AG04449 (cell line): ENCODE data around the gene CTNNBL1.

Experiments used
- CTCF ChIA-PET: fragments of 350-600 bp; formaldehyde crosslinking; extraction: SDS; loops from one replicate; lab custom pipeline; 2021; ENCODE audit warnings: antibody characterized with exemption; lab: Yijun Ruan, JAX
- POLR2A ChIA-PET: fragments of 400-600, 350-600 bp; formaldehyde crosslinking; extraction: SDS; loops from one replicate; lab custom pipeline; 2020; ENCODE audit warnings: antibody characterized with exemption, inconsistent platforms; lab: Yijun Ruan, JAX
- DNase-seq: peaks from one replicate; pipeline ENCODE4 v3.0.0-alpha.2; 2010; ENCODE audit warnings: low read depth, low spot score
- H3K4me3 ChIP-seq: 2 replicates; pipeline ENCODE4 v1.5.1; 2011; ENCODE audit warnings: low read depth, mild to moderate bottlenecking, control low read depth, low read length
- TF ChIP-seq, protein P1 (sequence below): IDR thresholded peaks from one replicate; pipeline ENCODE4 v1.5.1; 2011; ENCODE audit warnings: mild to moderate bottlenecking, moderate library complexity, low read length, control low read depth, inconsistent platforms; ENCODE audit not compliant: insufficient read depth; ENCODE audit errors: missing control alignments

CTNNBL1 gene

DNA sequence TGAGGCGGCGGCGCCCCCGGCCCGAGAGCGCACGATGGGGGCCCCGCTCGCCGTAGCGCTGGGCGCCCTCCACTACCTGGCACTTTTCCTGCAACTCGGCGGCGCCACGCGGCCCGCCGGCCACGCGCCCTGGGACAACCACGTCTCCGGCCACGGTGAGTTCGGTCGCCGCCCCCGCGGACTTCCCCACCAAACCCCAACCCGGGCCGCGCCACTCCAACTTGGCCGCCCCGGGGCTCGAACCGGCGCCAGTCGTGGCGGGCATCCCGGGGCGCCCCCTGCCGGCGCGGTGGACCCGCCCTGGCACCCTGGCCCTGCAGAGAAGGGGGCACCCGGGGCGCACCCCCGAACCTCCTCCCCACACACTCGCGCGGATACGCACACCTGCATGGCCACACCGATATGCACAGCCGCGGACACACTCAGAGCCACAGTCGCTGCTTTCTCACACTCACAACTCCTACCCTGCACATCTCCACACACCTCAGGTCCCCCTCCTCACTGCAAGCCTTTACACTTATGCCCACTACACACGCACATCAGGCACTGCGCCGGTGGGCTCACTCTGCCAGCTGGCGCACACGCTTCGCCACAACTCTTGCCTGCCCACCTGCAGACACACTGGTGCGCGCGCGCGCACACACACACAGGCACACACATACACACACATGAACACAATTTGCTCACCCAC is 209.6 kb downstream of the CTNNBL1 start:
- ChIA-PET POLR2A (no interaction called here), CTCF (interaction anchor here (1.5 kb wide), 1 partner anchor 10 kb away, joined by 6 read pairs; no protein-coding TSS in a partner anchor)
- peak overlapping the region; percentile 36 for H3K4me3 ChIP-seq
- TF ChIP-seq, protein P1, sequence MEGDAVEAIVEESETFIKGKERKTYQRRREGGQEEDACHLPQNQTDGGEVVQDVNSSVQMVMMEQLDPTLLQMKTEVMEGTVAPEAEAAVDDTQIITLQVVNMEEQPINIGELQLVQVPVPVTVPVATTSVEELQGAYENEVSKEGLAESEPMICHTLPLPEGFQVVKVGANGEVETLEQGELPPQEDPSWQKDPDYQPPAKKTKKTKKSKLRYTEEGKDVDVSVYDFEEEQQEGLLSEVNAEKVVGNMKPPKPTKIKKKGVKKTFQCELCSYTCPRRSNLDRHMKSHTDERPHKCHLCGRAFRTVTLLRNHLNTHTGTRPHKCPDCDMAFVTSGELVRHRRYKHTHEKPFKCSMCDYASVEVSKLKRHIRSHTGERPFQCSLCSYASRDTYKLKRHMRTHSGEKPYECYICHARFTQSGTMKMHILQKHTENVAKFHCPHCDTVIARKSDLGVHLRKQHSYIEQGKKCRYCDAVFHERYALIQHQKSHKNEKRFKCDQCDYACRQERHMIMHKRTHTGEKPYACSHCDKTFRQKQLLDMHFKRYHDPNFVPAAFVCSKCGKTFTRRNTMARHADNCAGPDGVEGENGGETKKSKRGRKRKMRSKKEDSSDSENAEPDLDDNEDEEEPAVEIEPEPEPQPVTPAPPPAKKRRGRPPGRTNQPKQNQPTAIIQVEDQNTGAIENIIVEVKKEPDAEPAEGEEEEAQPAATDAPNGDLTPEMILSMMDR: peak; percentile 24
- DNase-seq: no peak

GRCh38 chr20:37904008-37904642 is 210.3 kb downstream of the CTNNBL1 start:
- TF ChIP-seq, protein P1: no peak
- ChIA-PET CTCF (no interaction called here), POLR2A (no interaction called here)
- no peak for DNase-seq
- H3K4me3 ChIP-seq: no peak overlapping the region

- TF ChIP-seq, protein P1: no peak
- ChIA-PET POLR2A (no interaction called here), CTCF (no interaction called here)
- DNase-seq: no peak
- no peak overlapping the region for H3K4me3 ChIP-seq
Measured at GRCh38 chr20:37904845-37905373, 211.1 kb downstream of the CTNNBL1 start.

DNA sequence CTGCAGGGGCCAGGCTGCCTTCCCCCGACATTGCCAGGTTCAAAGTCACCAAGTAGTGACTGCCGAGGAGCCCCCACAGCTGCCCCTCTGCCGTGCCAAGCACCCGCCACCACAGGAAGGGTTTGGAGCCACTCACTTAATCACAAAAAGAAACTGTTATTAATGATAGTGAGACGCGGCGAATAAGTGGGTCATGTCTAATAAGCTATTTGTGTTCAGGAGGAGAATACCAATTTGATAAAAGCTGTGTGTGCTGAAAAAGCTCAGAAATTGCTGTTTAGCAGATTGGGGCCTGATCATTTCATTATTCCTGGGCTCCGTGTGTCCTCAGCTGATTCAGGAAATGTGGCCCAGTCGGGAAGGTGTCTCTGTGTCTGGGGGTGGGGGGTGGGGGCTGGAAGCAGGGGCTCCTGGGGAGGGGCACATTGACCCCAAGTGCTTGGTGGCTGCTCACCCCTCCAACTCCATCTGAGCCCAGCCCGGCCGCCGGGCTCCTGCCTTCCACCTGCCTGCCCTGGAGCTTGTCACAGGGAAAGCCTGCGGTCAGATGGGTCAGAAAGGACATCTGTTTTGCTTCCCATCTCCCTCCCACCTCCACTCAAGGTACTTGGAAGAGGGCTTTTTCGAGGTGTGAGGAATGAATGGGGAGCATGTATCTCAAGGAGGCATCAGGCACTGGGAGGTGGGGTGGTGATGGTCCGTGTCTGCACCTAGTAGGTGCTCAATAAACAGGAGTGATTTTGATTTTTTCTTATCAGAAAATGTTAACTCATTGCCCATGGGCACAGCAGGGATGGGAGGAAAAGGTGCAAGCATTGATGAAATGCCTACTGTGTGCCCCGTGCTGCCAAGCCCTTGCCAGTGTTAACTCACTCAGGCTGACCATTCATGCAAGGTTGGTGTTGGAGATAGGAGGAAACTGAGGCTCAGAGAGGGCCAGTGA is 212.1 kb downstream of the CTNNBL1 start:
- ChIA-PET CTCF (no interaction called here), POLR2A (no interaction called here)
- DNase-seq: no peak
- TF ChIP-seq, protein P1: no peak
- no peak overlapping the region for H3K4me3 ChIP-seq

GRCh38 chr20:37907330-37907676 is 213.5 kb downstream of the CTNNBL1 start:
- no peak overlapping the region for H3K4me3 ChIP-seq
- CTCF ChIA-PET: interaction anchor here (1.2 kb wide), 1 partner anchor 12 kb away, joined by 3 read pairs; no protein-coding TSS in a partner anchor
- POLR2A ChIA-PET: no interaction called here
- DNase-seq: no peak
- TF ChIP-seq, protein P1: no peak
